H1 (cell line): Measurements from ENCODE around the gene ZSCAN10. TPM values are rescaled to one million over a fixed set of nuclear protein-coding genes. Genes with fewer than 3 reads are reported as not detected.

Source experiments
- CTCF ChIA-PET: fragments of 300-600 bp; sonication (Branson Sonifier 250); formaldehyde crosslinking; loops from one replicate; lab custom pipeline; 2021; ENCODE audit not compliant: partially characterized antibody; lab: Charles Lee
- POLR2A ChIA-PET: fragments of 300-600 bp; sonication (Branson Sonifier 250); formaldehyde crosslinking; loops from one replicate; lab custom pipeline; 2021; ENCODE audit warnings: inconsistent platforms; ENCODE audit not compliant: partially characterized antibody; lab: Charles Lee
- DNase-seq, 2 experiments: peaks; one replicate each; pipeline versions ENCODE4 v3.0.0 to v3.0.0-alpha.2; 2010 to 2022; ENCODE audit warnings: low spot score in 2 of 2, low read depth in 1 of 2, mixed read lengths in 1 of 2
- FAIRE-seq: peaks from 2 replicates; lab custom pipeline; 2011; peaks lifted over from hg19 to GRCh38; lab: Jason Lieb, UNC
- H2AFZ ChIP-seq: 2 replicates; pipeline ENCODE4 v1.8.1; 2012; ENCODE audit warnings: low read length, inconsistent platforms
- H2AK5ac ChIP-seq: 2 replicates; pipeline ENCODE4 v1.6.1; 2013; ENCODE audit warnings: low read depth, low read length
- H2BK120ac ChIP-seq: replicated peaks from 2 replicates; pipeline ENCODE3; 2013; ENCODE audit warnings: low read depth, low read length, inconsistent platforms
- H2BK12ac ChIP-seq: 2 replicates; pipeline ENCODE4 v1.6.1; 2013; ENCODE audit warnings: low read depth, low read length
- H2BK15ac ChIP-seq: 2 replicates; pipeline ENCODE4 v1.6.1; 2013; ENCODE audit warnings: low read length
- H2BK20ac ChIP-seq: 2 replicates; pipeline ENCODE4 v1.6.1; 2013; ENCODE audit warnings: low read length
- H2BK5ac ChIP-seq: 2 replicates; pipeline ENCODE4 v1.6.1; 2013; ENCODE audit warnings: low read depth, low read length
- H3K14ac ChIP-seq: 2 replicates; pipeline ENCODE4 v1.6.1; 2013; ENCODE audit warnings: inconsistent platforms; ENCODE audit not compliant: insufficient read length
- H3K18ac ChIP-seq: 2 replicates; pipeline ENCODE4 v1.6.1; 2013; ENCODE audit warnings: low read length; ENCODE audit errors: extremely low read depth
- H3K23ac ChIP-seq: 2 replicates; pipeline ENCODE4 v1.6.1; 2013; ENCODE audit warnings: inconsistent platforms; ENCODE audit not compliant: insufficient read length
- H3K23me2 ChIP-seq: 2 replicates; pipeline ENCODE4 v1.6.1; 2013; ENCODE audit warnings: low read depth, low read length
- H3K27ac ChIP-seq: 2 replicates; pipeline ENCODE4 v1.6.1; 2011; ENCODE audit warnings: low read depth, low read length, inconsistent platforms
- H3K27me3 ChIP-seq, 4 experiments: replicated peaks in 1 of 4; 1 replicate in 1 of 4; 2 replicates in 3 of 4; pipeline versions ENCODE4 v1.6.1 to v1.8.1; 2011 to 2013; ENCODE audit warnings: low read length in 3 of 4, mild to moderate bottlenecking in 3 of 4, inconsistent platforms in 2 of 4, mixed read lengths in 2 of 4, moderate library complexity in 1 of 4; ENCODE audit not compliant: control insufficient read depth in 3 of 4, insufficient read depth in 3 of 4; ENCODE audit errors: extremely low read depth in 1 of 4
- H3K36me3 ChIP-seq, 4 experiments: 2 replicates each; pipeline versions ENCODE4 v1.6.1 to v1.8.1; 2011 to 2013; ENCODE audit warnings: mild to moderate bottlenecking in 4 of 4, low read length in 3 of 4, moderate library complexity in 2 of 4, control low read depth in 1 of 4, inconsistent platforms in 1 of 4; ENCODE audit not compliant: insufficient read depth in 4 of 4, control insufficient read depth in 2 of 4
- H3K4ac ChIP-seq: replicated peaks from 2 replicates; pipeline ENCODE3; 2013; ENCODE audit warnings: low read length, low read depth, mixed read lengths, inconsistent platforms; ENCODE audit not compliant: insufficient read length
- H3K4me1 ChIP-seq, 4 experiments: replicated peaks in 1 of 4; 1 replicate in 1 of 4; 2 replicates in 3 of 4; pipeline versions ENCODE4 v1.6.1 to v1.8.1; 2011 to 2013; ENCODE audit warnings: low read length in 3 of 4, inconsistent platforms in 2 of 4, mixed read lengths in 1 of 4; ENCODE audit not compliant: insufficient read depth in 4 of 4, control insufficient read depth in 3 of 4
- H3K4me2 ChIP-seq, 2 experiments: 2 replicates each; pipeline versions ENCODE4 v1.6.1 to v1.8.1; 2011 to 2013; ENCODE audit warnings: low read depth in 2 of 2, low read length in 2 of 2, control low read depth in 1 of 2, inconsistent platforms in 1 of 2, mild to moderate bottlenecking in 1 of 2; ENCODE audit not compliant: insufficient read depth in 1 of 2
- H3K4me3 ChIP-seq, 4 experiments: fragments of 200-600, 300-600 bp in 1 of 4; sonication (generic), shearing (Covaris generic), sonication (Bioruptor Twin) in 1 of 4; 2 replicates each; pipeline versions ENCODE4 v1.5.1 to v1.8.1; 2011 to 2016; ENCODE audit warnings: low read length in 4 of 4, low read depth in 3 of 4, control low read depth in 2 of 4, inconsistent platforms in 2 of 4, mild to moderate bottlenecking in 2 of 4, mixed read lengths in 1 of 4, moderate library complexity in 1 of 4; ENCODE audit not compliant: insufficient read depth in 2 of 4; ENCODE audit errors: extremely low read depth in 1 of 4
- H3K56ac ChIP-seq: replicated peaks from 2 replicates; pipeline ENCODE3; 2013; ENCODE audit warnings: low read depth, mild to moderate bottlenecking, mixed read lengths, low read length, inconsistent platforms; ENCODE audit not compliant: insufficient read length
- H3K79me1 ChIP-seq: 2 replicates; pipeline ENCODE4 v1.6.1; 2013; ENCODE audit warnings: low read depth, low read length, control low read depth
- H3K79me2 ChIP-seq, 2 experiments: 2 replicates each; pipeline versions ENCODE4 v1.6.1 to v1.8.1; 2012 to 2013; ENCODE audit warnings: low read length in 2 of 2, mild to moderate bottlenecking in 2 of 2, inconsistent platforms in 1 of 2; ENCODE audit not compliant: insufficient read depth in 2 of 2, control insufficient read depth in 1 of 2
- H3K9ac ChIP-seq, 4 experiments: replicated peaks in 1 of 4; 1 replicate in 1 of 4; 2 replicates in 3 of 4; pipeline versions ENCODE4 v1.6.1 to v1.8.1; 2011 to 2013; ENCODE audit warnings: low read depth in 3 of 4, low read length in 3 of 4, control low read depth in 2 of 4, mild to moderate bottlenecking in 2 of 4, moderate library complexity in 2 of 4, inconsistent platforms in 1 of 4; ENCODE audit errors: extremely low read depth in 1 of 4
- H3K9me3 ChIP-seq, 2 experiments: 2 replicates each; pipeline versions ENCODE4 v1.6.1 to v1.8.1; 2012 to 2013; ENCODE audit warnings: mild to moderate bottlenecking in 2 of 2, moderate library complexity in 2 of 2, control low read depth in 1 of 2, inconsistent platforms in 1 of 2, low read depth in 1 of 2, low read length in 1 of 2, mixed read lengths in 1 of 2; ENCODE audit not compliant: insufficient read depth in 2 of 2
- H4K20me1 ChIP-seq, 2 experiments: replicated peaks in 1 of 2; 2 replicates each; pipeline versions ENCODE3 to v1.8.1; 2011 to 2013; ENCODE audit warnings: inconsistent platforms in 2 of 2, low read length in 2 of 2, mild to moderate bottlenecking in 1 of 2; ENCODE audit not compliant: insufficient read depth in 2 of 2, control insufficient read depth in 1 of 2
- H4K5ac ChIP-seq: 2 replicates; pipeline ENCODE4 v1.6.1; 2013; ENCODE audit warnings: low read length, low read depth, mixed read lengths, inconsistent platforms; ENCODE audit not compliant: insufficient read length
- H4K8ac ChIP-seq: 2 replicates; pipeline ENCODE4 v1.8.0; 2013; ENCODE audit warnings: mild to moderate bottlenecking, moderate library complexity, low read length, inconsistent platforms; ENCODE audit not compliant: insufficient read depth; ENCODE audit errors: extremely low read depth
- H4K91ac ChIP-seq: replicated peaks from 2 replicates; pipeline ENCODE3; 2013; ENCODE audit warnings: low read length, mixed read lengths, inconsistent platforms; ENCODE audit not compliant: insufficient read length
- JUN ChIP-seq: IDR thresholded peaks from 2 replicates; pipeline ENCODE4 v1.6.1; 2011; ENCODE audit warnings: low read depth, mild to moderate bottlenecking, improper control_type of control experiment, low read length
- KDM1A ChIP-seq: fragments of 200-600, 300-600 bp; sonication (generic); IDR thresholded peaks from 2 replicates; pipeline ENCODE4 v1.7.1; 2016; ENCODE audit warnings: mild to moderate bottlenecking, low read length, borderline replicate concordance
- WGBS, 2 experiments: shearing (Covaris generic) in 1 of 2; methylation state at CpG; one replicate each; pipeline versions ENCODE4 v1.1.6 to v1.1.7; 2013 to 2015; ENCODE audit warnings: low lambda C conversion rate in 2 of 2, mixed read lengths in 2 of 2, inconsistent platforms in 1 of 2, low coverage in 1 of 2, missing lambda C conversion rate in 1 of 2; ENCODE audit not compliant: insufficient replicate concordance in 2 of 2, insufficient coverage in 1 of 2, insufficient read length in 1 of 2; ENCODE audit errors: extremely low coverage in 1 of 2, missing lambda C conversion rate in 1 of 2; 5-methylcytosine and 5-hydroxymethylcytosine counted together
- polyA plus RNA-seq, 7 experiments: library from polyadenylated mRNA; depleted of rRNA in 3 of 7; stranded (reverse) in 5 of 7; unstranded in 2 of 7; fragments of >200 nt in 5 of 7; fragments of 200-250 nt in 2 of 7; gene quantifications; 1 replicate in 5 of 7; 2 replicates in 1 of 7; 4 replicates in 1 of 7; pipeline versions ENCODE4 v1.2.1 to v1.2.3, GENCODE V29; 2011 to 2013; ENCODE audit warnings: missing spikeins in 2 of 7, mixed read lengths in 2 of 7
- small RNA-seq: library from polyadenylated mRNA; stranded (forward); fragments of <200 nt; extraction: miRNeasy Mini kit (QIAGEN cat#:217004); gene quantifications from one replicate; pipeline ENCODE3, GENCODE V24; 2013; ENCODE audit not compliant: insufficient read depth
- total RNA-seq: library from RNA; stranded (reverse); fragmentation: NEBNext Ultra II Directional; extraction: Animal tissue kit (Norgen Biotek cat#: 25700); gene quantifications from 2 replicates; pipeline ENCODE4 v1.2.1, GENCODE V29; 2021

Gene ZSCAN10
- total and polyA plus RNA-seq, 2 of the 8 experiments (the other 6 are each of a cell fraction or from before 2014, with no cell fraction given) = 209 to 314 TPM

- 0 out of 4 replicates have a peak overlapping the region, but pooled peaks have one; percentile 18 to 25 for H3K4me2 ChIP-seq
- peak overlapping the region; percentile 24; the same call in 1 of the 2 replicates for H2AK5ac ChIP-seq
- H3K27me3 ChIP-seq = peaks cover 0 to 11% (median 3%) of the 10 kb centered on the region in 4 experiments; a peak in 1 of 7 replicates
- H2AFZ ChIP-seq = no peak overlapping the region
- TF ChIP-seq JUN (no peak), KDM1A (peak; percentile 61; the same call in 1 of the 2 replicates)
- TF ChIP-seq, all 59 proteins: peak for 1
- H3K18ac ChIP-seq = peak overlapping the region; percentile 17
- H2BK5ac ChIP-seq = 0 out of 2 replicates have a peak overlapping the region, but pooled peaks have one; percentile 0
- H3K23me2 ChIP-seq = peaks cover 3% of the 10 kb centered on the region; the same call in 1 of the 2 replicates
- no peaks in the 10 kb centered on the region for H3K36me3 ChIP-seq
- 0 out of 2 replicates have a peak, but pooled peaks cover 2% of the 10 kb centered on the region for H3K79me1 ChIP-seq
- H2BK120ac ChIP-seq = no peak overlapping the region
- 89% methylated on average over 5 of the region's 5 CpGs; no CpG with 5 or more reads in 1 of the 2 experiments for WGBS, 2 experiments
- no peak overlapping the region for H3K9ac ChIP-seq
- H3K9me3 ChIP-seq = no peaks in the 10 kb centered on the region
- H4K5ac ChIP-seq = no peak overlapping the region
- H3K79me2 ChIP-seq = no peaks in the 10 kb centered on the region
- no peak overlapping the region for H3K4me3 ChIP-seq
- no peak overlapping the region for H3K27ac ChIP-seq
- H3K14ac ChIP-seq = no peak overlapping the region
- H4K8ac ChIP-seq = peak overlapping the region; percentile 28; the same call in 1 of the 2 replicates
- peak overlapping the region; percentile 32 for H2BK12ac ChIP-seq
- FAIRE-seq = no peak
- no peak overlapping the region for H3K4ac ChIP-seq
- CTCF ChIA-PET = interaction anchor here (0.5 to 23.8 kb wide), 13 partner anchors 6 to 113 kb away, joined by 3 to 639 read pairs (median 6); partner anchors contain the start of genes CLDN9 and ZSCAN10
- H2BK20ac ChIP-seq = no peak overlapping the region
- POLR2A ChIA-PET = interaction anchor here (0.6 to 34.8 kb wide), 17 partner anchors 8 to 1471 kb away, joined by 3 to 1808 read pairs (median 5); partner anchors contain the start of genes CLDN6, CLDN9, HCFC1R1 and THOC6
- no peak overlapping the region for H3K23ac ChIP-seq
- no peak for DNase-seq
- peaks cover 2 to 10% of the 10 kb centered on the region in 2 experiments for H4K20me1 ChIP-seq
- peak overlapping the region; percentile 1 for H4K91ac ChIP-seq
- peak overlapping the region; percentile 74; the same call in 1 of the 2 replicates for H2BK15ac ChIP-seq
- peaks cover 3 to 19% (median 12%) of the 10 kb centered on the region in 4 experiments for H3K4me1 ChIP-seq
- no peak overlapping the region for H3K56ac ChIP-seq
These were observed 60.2 kb downstream of the ZSCAN10 start for GRCh38 chr16:3038896-3039295.

Small RNA genes within 50 kb of the gene (small RNA-seq; reads per million reads assigned to genes)
- gene RNU1-22P = not detected

Other genes starting within 250 kb of the ZSCAN10 start
- gene PRSS22, start 241.1 kb downstream of the ZSCAN10 start, total RNA-seq = 2.7 and 4.4 TPM in 2 replicates
- 4.0 and 5.8 TPM in 2 replicates for gene PRSS22, start 241.1 kb downstream of the ZSCAN10 start, polyA plus RNA-seq (2011; rRNA removed)
- 16.4 and 20.2 TPM in 2 replicates for gene FLYWCH2, start 216.1 kb downstream of the ZSCAN10 start, total RNA-seq
- 30.7 and 43.8 TPM in 2 replicates for gene FLYWCH2, start 216.1 kb downstream of the ZSCAN10 start, polyA plus RNA-seq (2011; rRNA removed)
- 23.1 and 23.5 TPM in 2 replicates for gene FLYWCH1, start 187.4 kb downstream of the ZSCAN10 start, total RNA-seq
- gene FLYWCH1, start 187.4 kb downstream of the ZSCAN10 start, polyA plus RNA-seq (2011; rRNA removed) = 12.4 and 22.2 TPM in 2 replicates
- 6.6 and 7.8 TPM in 2 replicates for gene KREMEN2, start 135.0 kb downstream of the ZSCAN10 start, total RNA-seq
- 7.0 and 10.4 TPM in 2 replicates for gene KREMEN2, start 135.0 kb downstream of the ZSCAN10 start, polyA plus RNA-seq (2011; rRNA removed)
- 28.2 and 28.8 TPM in 2 replicates for gene PAQR4, start 129.9 kb downstream of the ZSCAN10 start, total RNA-seq
- gene PAQR4, start 129.9 kb downstream of the ZSCAN10 start, polyA plus RNA-seq (2011; rRNA removed) = 34.6 and 52.8 TPM in 2 replicates
- 74.7 and 83.6 TPM in 2 replicates for gene PKMYT1, start 118.8 kb downstream of the ZSCAN10 start, total RNA-seq
- 85.2 and 180 TPM in 2 replicates for gene PKMYT1, start 118.8 kb downstream of the ZSCAN10 start, polyA plus RNA-seq (2011; rRNA removed)
- 0.60 and 0.77 TPM in 2 replicates for gene CLDN9, start 86.4 kb downstream of the ZSCAN10 start, total RNA-seq
- 0.89 and 2.2 TPM in 2 replicates for gene CLDN9, start 86.4 kb downstream of the ZSCAN10 start, polyA plus RNA-seq (2011; rRNA removed)
- 747 and 793 TPM in 2 replicates for gene CLDN6, start 81.1 kb downstream of the ZSCAN10 start, total RNA-seq
- 1,115 and 1,541 TPM in 2 replicates for gene CLDN6, start 81.1 kb downstream of the ZSCAN10 start, polyA plus RNA-seq (2011; rRNA removed)
- 77.0 and 81.0 TPM in 2 replicates for gene TNFRSF12A, start 78.9 kb downstream of the ZSCAN10 start, total RNA-seq
- 82.5 and 121 TPM in 2 replicates for gene TNFRSF12A, start 78.9 kb downstream of the ZSCAN10 start, polyA plus RNA-seq (2011; rRNA removed)
- gene HCFC1R1, start 75.4 kb downstream of the ZSCAN10 start, total RNA-seq = 66.2 and 72.7 TPM in 2 replicates
- gene HCFC1R1, start 75.4 kb downstream of the ZSCAN10 start, polyA plus RNA-seq (2011; rRNA removed) = 138 and 195 TPM in 2 replicates
- gene THOC6, start 75.3 kb downstream of the ZSCAN10 start, total RNA-seq = 78.5 and 82.9 TPM in 2 replicates
- gene THOC6, start 75.3 kb downstream of the ZSCAN10 start, polyA plus RNA-seq (2011; rRNA removed) = 111 and 137 TPM in 2 replicates
- 14.3 and 15.9 TPM in 2 replicates for gene BICDL2, start 62.4 kb downstream of the ZSCAN10 start, total RNA-seq
- 7.3 and 14.2 TPM in 2 replicates for gene BICDL2, start 62.4 kb downstream of the ZSCAN10 start, polyA plus RNA-seq (2011; rRNA removed)
- 23.9 and 26.7 TPM in 2 replicates for gene MMP25, start 52.7 kb downstream of the ZSCAN10 start, total RNA-seq
- 7.7 and 14.8 TPM in 2 replicates for gene MMP25, start 52.7 kb downstream of the ZSCAN10 start, polyA plus RNA-seq (2011; rRNA removed)
- gene IL32, start 33.7 kb downstream of the ZSCAN10 start, total RNA-seq = 2.0 and 2.7 TPM in 2 replicates
- gene IL32, start 33.7 kb downstream of the ZSCAN10 start, polyA plus RNA-seq (2011; rRNA removed) = 4.3 and 5.0 TPM in 2 replicates
- gene ZNF205, start 13.3 kb upstream of the ZSCAN10 start, total RNA-seq = 17.0 and 19.1 TPM in 2 replicates
- 19.9 and 28.5 TPM in 2 replicates for gene ZNF205, start 13.3 kb upstream of the ZSCAN10 start, polyA plus RNA-seq (2011; rRNA removed)
- gene ZNF213, start 35.7 kb upstream of the ZSCAN10 start, total RNA-seq = 6.9 and 7.3 TPM in 2 replicates
- 1.6 and 3.8 TPM in 2 replicates for gene ZNF213, start 35.7 kb upstream of the ZSCAN10 start, polyA plus RNA-seq (2011; rRNA removed)
- 0.48 and 0.52 TPM in 2 replicates for gene OR1F1, start 88.9 kb upstream of the ZSCAN10 start, total RNA-seq
- gene OR1F1, start 88.9 kb upstream of the ZSCAN10 start, polyA plus RNA-seq (2011; rRNA removed) = 0.93 and 1.2 TPM in 2 replicates
- 7.5 and 9.9 TPM in 2 replicates for gene ZNF200, start 135.9 kb upstream of the ZSCAN10 start, total RNA-seq
- 2.7 and 3.0 TPM in 2 replicates for gene ZNF200, start 135.9 kb upstream of the ZSCAN10 start, polyA plus RNA-seq (2011; rRNA removed)
- not detected in 2 replicates for gene MEFV, start 157.3 kb upstream of the ZSCAN10 start, total RNA-seq
- gene MEFV, start 157.3 kb upstream of the ZSCAN10 start, polyA plus RNA-seq (2011; rRNA removed) = 0.02 and 0.03 TPM in 2 replicates
- gene ZNF263, start 184.2 kb upstream of the ZSCAN10 start, total RNA-seq = 26.7 and 27.8 TPM in 2 replicates
- gene ZNF263, start 184.2 kb upstream of the ZSCAN10 start, polyA plus RNA-seq (2011; rRNA removed) = 9.2 and 20.7 TPM in 2 replicates
- gene TIGD7, start 206.1 kb upstream of the ZSCAN10 start, total RNA-seq = 7.0 and 8.9 TPM in 2 replicates
- gene TIGD7, start 206.1 kb upstream of the ZSCAN10 start, polyA plus RNA-seq (2011; rRNA removed) = 2.8 and 3.0 TPM in 2 replicates
- gene ZNF75A, start 206.2 kb upstream of the ZSCAN10 start, total RNA-seq = 27.3 and 30.0 TPM in 2 replicates
- gene ZNF75A, start 206.2 kb upstream of the ZSCAN10 start, polyA plus RNA-seq (2011; rRNA removed) = 5.2 and 9.3 TPM in 2 replicates